Urothelium cell line (cell line): ENCODE results near the gene HPCAL1.

Source experiments
- DNase-seq: peaks from one replicate; pipeline ENCODE4 v3.0.0; 2011; ENCODE audit warnings: low spot score, mixed read lengths
- FAIRE-seq: peaks from 2 replicates; lab custom pipeline; 2011; peaks lifted over from hg19 to GRCh38; lab: Jason Lieb, UNC

Gene HPCAL1

DNA sequence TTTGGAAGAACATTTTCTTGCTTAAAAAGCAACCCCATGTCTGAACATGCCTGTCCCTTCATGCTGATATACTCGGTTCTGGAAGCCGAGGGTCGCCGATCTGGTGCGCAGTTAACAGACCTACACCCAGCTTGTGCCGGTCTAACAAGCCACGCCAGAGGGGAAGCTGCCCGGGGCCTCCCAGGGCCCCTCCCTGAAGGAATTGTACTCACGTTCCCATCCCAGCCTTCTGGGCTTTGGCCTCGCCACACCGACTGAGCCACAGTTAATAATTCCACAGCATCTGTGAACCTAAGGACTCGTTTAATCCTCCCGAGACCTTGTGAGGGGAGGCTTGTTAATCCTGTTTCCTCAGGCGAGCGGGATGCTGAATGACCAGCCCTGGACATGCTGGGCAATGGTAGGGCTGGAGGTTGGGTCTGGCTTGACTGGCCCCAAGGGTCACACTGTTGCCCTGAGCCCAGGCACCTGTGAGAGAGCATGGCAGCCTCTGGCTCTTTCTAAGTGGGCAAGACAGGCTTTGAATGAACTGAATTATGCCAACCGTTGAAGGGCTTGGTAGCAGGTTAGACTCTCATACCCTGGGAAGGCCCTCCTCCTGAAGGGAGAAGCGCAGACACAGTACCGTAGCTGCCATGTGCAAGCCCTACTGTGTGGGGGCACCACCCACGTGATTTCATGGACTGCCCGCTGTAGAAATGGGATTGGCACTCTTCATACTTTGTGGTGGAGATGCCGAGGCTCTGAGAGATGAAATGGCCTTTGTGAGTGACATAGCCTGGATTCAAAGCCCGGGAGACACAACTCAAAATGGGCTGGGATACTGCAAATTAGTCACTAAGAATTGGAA, 173.3 kb downstream of the HPCAL1 start:
- DNase-seq (no peak), FAIRE-seq (no peak)

DNA sequence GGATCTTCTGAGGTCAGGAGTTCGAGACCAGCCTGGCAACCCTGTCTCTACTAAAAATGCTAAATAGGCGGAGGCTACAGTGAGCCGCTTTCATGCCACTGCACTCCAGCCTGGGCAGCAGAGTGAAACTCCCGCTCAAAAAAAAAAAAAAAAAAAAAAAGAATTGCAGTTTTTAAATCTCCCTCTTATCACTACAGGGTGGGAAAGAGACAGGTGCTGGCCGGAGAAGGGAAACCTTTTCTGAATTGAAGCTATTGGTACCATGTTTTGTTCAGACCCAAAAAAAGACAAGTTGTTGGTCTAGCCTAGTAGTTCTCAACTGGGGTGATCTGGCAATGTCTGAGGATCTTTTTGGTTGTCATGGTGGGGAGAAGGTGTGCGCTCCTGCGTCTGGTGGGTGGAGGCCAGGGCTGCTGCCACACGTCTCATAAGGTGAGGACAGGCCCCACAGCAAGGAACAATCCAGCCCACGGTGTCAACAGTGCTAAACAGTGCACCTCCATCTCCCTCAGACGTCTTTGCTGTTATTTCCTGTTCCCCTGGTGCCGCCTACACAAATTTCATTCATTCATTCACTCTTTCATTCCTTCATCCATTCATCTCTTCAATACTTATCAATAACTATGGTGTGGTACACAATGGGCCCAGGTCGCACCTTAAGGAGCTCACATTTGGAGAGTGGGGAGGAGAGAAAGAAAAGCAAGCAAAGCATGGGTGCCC, 174.2 kb downstream of the HPCAL1 start:
- no peak for FAIRE-seq

More for the DNA sequence above, 174.2 kb downstream of the HPCAL1 start:
- no peak for DNase-seq
